HG03432 (cell line): ENCODE data around the gene PHLDB2.

Source experiments
- ATAC-seq: cut with Tn5 transposase; IDR thresholded peaks from one replicate; pipeline ENCODE4 v1.9.1; 2021; ENCODE audit warnings: mild to moderate bottlenecking, moderate library complexity; ENCODE audit not compliant: unreplicated experiment

PHLDB2 gene

DNA sequence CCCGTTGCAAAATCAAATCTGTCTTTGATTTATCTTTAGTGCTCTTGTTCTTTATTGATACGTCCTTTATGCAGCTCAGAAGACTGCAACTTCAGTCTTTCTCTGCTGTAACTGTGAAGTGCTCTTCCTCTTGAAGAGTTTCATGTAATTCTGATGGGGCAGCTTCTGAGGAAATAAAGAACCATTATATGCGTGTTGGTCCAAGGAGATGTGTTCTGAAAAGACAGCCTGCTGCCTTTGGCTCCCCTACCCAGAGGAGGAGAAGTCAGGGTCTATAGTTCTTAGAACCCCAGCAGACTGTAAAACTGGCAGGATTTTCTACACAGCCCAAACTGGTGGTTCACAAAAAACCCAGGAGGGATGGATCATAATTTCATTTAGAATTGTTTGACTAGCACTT is 97.4 kb downstream of the PHLDB2 start:
- no peak for ATAC-seq

DNA sequence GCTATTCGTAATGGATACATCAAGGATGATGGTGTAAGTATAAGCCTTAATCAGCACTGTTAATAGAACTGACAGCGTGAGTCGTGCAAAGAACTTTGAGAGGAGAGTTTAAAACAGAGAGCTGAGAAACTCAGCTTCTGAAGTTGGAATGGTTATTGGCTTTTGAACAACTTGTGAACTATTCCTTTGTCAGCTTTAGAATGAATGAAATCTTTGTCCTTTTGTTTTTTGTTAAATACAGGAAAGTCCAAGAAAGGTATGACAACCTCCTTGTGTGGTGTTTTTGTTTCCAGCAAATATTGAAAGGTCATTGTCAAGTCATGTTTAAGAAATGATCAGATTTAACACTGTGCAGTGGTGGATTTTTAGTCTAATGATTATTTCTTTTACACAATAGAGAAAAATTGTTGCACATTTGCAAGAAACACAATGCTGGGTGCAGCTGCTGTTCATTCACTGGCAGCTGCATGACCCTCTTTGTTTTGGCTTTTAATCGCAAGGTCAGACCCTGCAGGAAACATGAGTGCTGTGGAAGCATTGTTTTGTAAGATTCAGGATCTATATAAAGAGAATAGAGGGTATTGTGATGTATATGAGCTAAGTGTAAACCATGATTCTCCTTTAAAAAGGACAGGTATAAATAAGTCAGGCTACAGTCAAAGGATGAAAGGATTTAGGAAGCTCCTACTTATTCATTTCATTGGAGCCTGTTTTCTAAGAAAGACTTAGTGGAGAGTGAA is 98.1 kb downstream of the PHLDB2 start:
- ATAC-seq = no peak

DNA sequence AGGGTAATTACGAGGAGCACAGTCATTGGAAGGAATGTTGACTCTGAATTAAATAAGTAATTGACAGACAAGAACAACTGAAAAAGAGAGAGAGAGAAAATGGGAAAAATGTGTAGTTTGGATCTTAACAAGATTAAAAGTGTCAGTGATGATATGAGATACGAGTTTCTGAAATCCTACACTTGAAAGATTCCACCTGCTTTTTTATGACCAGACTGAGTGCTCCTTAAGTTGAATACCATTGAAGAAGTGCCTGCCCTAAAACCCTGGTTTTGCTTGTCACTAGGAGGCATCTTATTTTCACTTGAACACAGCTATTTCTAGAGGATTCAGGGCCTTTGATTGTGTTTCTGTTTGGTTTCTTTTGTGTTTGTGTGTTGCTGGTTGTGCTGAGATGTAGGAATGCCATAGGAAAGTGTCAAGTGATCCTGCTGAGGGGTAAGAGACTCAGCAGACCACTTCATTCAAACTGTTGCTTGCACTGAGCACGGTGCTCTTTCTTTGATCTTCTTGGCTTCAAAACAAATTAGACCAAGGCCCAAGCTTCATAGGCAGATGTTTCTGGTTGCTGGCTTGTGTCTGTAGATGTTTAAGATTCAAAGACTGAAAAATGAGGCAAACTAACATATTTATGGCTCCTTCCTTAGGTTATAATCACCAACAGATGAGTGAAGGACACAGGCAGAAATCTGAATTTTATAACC is 102.5 kb downstream of the PHLDB2 start:
- no peak for ATAC-seq

DNA sequence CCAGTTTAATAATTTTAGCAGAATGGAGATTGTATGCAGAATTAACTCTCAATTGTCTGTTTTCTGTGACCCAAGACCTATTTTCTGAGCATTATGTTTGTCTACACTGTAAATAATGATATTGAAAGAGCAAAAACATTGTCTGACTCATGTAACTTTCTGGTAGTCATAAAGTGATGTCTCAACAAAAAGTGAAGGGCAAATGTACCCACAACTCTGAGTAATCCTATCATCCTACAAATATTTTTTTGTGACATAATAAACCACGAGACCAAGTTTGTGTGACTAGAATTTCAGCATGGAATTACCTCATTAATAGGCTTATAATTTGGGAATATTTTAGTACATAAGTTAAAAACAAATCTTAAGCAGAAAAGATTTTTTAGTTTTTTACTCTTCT is 104.4 kb downstream of the PHLDB2 start:
- no peak for ATAC-seq

DNA sequence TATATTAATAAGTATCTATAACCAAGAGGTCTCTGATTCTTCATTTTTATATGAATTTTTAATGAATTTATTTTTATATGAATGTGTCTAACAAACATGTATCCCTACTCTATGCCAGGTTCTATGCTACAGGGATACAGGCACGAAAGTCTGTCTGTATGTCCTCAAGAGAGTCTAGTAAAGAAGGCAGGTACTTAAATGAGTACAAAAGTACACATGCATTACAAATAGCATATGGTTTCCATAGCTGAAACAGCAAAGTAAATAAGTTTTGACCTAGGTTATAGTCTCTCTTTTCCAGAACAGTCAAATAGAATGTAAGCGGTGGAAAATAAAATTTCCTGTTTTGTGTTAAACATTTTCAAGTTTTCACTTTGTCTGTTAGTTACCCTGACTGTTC is 106.4 kb downstream of the PHLDB2 start:
- ATAC-seq = no peak

DNA sequence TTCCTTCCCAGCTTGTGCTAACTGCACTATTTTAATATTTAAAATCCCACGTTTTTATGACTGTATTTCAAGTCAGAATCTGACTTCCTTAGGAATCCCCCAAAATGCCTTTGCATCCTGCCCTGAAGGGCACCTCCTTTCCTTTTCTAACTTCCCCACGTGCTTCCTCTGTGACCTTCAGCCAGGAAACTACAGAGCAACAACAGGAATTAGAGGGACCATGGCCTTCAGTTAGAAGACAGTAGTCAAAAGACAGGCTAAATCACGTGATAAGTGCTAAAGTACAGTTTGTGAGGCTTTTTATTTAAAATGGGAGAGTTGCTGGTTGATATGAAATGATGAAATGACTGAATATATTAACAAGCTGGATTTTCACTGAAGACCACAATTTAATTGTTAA is 108.0 kb downstream of the PHLDB2 start:
- no peak for ATAC-seq

DNA sequence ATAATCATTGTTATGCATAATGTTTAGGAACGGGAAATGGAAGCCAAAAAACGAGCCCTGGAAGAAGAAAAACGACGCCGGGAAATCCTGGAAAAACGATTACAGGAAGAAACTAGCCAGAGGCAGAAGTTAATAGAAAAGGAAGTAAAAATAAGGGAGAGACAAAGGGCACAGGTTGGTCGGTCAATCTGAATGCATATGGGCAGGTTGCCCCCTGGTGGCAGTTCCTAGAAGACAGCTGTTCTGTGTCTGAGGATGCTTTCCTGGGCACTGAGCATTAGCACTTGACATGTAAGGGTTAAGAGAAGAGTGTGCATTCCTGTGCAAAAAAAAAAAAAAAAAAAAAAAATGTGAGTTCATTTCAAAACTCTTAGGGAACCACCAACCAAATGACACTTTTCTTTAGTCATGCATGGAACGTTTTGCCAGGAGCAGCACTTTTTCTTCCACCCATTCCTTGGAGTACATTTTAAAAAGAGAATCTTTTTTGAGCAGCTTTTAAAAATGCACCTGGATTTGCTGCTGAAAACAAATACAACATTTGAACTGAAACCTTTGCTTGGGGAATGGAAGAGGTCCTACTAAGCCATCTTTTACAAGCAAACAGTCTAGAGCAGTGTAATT is 108.7 kb downstream of the PHLDB2 start:
- ATAC-seq = peak; percentile 96

DNA sequence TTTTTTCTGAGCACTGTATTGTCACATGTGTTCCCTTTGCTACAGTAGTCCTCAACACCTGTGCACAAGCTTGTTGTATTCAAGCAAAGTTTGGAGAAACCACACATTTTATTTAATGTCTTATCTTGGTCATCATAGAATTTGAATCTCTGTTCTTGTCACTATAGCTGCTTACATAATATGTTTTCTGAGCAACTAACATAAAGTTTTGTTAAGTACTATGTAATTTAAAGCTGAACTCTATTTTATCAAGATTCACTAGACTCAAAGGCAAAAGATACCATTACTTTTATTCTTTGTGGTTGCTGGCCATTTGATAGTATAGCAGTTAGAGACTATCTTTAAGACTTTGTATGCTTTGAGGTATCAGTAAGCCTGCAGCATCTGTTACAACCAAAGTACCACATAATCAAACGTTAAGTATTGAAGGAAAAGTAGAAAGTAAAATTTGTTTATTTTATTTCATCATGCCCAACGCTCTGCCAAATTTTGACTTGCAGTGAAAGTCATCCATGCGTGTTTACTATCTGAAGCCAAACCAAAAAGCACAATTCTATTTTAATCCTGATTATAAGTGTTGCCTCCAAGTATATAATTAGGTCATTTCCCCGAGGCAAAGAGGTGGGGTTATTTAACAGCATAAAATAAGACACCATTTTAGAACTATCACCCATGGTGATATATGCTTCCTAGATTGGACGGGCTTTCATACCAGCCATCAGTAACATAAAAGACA is 109.4 kb downstream of the PHLDB2 start:
- no peak for ATAC-seq

DNA sequence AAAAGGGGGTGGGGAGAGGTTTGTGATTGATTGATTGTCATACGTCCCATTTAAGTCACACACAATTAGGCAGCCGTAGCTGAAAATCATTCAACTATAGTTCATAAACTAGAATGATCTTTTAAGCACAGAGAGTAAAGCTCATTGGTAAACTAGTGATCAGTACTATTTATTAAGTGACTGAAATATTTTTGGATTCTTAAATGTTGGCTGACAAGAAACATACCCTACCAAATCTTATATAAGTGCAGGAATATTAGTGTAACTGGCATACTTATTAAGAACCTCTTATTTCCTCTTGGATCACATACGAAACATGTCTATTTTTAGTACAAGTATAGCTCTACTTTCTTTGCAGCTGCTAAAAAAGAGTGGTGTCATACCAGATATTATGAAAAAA is 111.3 kb downstream of the PHLDB2 start:
- ATAC-seq = no peak

DNA sequence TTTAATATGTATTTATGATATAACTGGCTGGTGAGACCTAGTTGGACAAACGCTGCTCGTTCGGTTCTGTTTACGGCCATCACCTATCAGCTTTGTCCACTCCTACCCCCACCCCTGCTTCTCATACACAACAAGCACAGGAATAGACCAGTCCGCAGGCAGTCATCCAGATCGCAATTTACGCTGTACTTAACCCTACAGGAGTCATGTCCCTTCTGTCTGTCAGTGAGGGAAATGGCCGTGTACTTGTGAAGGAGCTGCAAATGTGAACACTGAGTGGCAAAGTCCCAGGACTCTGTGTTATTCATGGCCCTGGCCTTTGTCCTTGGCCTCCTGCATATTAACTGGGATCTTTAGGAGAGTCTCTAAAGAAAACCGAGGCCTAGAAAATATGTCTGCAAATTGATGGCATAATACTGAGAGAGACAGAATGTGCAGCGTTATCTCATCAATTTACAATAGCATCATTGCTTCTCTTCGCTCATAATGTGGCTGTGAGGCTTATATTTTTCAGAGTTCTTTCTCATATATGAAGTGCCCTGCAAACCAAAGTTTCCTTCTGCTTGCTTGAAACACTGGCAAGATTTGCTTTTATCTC is 112.6 kb downstream of the PHLDB2 start:
- ATAC-seq = no peak

DNA sequence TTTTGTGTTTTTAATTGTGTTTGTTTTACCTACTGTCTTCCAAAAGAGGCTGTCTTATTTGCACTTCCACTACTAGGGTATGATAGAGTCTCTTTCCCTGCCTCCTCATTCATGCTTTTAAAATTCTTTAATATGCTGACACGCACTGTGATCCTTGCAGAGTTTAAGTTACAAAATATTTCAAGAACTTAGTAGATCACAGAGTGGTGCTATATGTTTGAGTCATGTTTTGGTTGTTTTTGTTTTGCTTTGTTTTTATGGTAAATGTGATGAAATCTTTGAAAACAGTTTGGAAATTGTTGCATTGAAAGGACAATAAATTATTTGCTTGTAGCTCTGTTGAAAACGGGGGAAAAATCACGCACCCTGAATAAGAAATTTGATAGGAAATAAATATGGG is 113.8 kb downstream of the PHLDB2 start:
- no peak for ATAC-seq

DNA sequence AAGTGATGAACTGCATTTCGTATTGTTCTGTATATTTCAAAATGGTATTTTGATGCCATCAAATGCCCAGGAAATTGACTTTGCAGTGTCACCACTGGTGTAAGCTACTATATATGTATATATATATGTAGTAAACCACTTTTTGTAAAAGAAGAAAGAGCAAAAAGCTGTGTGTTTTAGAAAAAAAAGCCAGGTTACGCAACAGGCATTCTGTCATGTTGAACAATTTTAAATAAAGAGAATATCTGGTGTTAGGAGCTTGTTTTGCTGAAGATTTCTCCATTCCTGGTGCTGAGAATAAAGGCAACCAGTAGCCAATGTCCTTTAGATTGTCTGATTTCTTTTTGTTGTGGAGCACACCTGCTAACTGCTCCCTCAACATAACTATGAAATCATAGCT is 116.1 kb downstream of the PHLDB2 start:
- ATAC-seq = no peak

DNA sequence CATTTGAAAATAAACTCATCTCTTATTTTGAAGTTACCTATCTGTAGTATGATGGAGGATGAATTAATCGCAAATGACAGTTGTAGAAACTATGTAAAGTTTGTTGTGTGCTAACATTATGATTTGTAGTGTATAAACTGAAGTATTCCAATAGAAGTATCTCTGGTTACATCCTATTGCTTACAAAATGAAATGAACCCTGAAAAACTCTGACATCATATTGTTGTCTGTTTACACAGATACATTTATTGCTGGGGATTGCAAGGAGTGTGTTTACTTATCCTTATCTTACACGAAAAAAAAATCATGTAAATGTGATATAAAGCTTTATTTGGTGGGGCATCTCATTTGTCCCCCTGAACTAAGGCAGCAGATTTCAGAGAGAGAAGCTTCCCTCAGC is 117.2 kb downstream of the PHLDB2 start:
- ATAC-seq = no peak

DNA sequence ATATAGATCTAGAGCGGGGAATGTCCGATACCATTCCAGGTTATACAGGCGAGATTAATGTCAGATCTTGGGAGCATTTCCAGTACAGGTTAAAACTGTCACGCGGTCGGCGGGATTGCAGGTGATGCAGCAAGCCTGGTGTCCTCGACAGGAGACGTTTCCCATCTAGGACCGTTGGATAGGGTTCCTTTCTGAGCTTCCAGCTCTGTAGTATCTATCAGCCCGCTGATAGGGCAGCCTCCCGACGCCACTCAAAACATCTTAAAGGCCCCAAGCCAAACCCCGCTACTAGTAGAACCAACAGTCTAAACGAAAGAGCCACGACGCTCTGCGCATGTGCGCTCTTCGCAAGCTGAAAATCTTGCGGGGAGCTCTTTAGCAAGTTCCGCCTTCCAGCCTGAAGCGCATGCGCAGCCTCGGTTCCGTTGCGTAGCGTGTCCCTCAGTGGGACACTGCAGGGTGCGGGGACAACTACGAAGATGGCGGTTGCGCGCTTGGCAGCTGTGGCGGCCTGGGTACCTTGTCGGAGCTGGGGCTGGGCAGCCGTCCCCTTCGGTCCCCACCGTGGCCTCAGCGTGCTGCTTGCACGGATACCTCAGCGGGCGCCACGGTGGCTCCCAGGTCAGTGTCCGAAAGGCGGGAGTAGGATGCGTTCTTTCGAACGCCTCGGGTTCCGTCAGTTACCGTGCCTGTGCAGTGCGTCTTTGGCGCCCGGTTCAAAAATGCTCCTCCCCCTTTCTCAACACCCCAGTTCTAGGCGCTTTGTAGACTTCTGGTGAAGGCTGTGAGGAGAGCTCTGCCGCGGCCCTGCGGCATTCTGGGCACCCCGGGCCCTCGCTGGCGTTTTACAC is 119.7 kb downstream of the PHLDB2 start, which contains the start of gene ABHD10:
Gene ABHD10 (plus strand): TSS at position 444 of the 851 bp plus-strand sequence. CDS start 36 bp downstream, at position 480.
- ATAC-seq = peak; percentile 97

DNA sequence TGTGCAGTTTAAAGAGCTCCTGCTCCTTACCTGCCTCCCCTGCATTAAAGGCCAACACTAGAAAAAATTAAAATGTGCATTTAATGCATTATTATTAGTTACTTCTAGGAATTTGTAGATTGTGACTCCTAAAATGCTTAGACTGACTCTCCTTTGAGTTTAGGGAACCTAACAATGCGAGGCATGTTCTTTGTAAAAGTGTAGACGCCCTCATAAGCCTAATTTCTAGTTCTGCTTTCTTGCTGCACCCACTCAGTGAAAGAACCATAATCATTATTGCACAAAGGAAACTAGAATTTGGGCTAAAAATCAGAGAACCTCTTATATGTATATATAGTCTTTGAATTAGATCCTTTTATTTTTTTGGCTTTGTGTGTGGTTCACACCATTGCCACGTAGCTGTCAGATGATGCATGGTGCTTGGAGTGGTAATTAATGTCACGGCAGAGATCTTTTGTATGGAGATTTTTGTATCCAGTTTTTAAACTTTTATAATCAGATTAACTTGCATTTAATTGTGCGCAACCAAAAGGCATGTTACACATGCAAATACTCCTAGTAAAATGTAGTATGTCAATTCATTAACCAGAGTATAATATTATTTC is 120.5 kb downstream of the PHLDB2 start:
- peak; percentile 38 for ATAC-seq

DNA sequence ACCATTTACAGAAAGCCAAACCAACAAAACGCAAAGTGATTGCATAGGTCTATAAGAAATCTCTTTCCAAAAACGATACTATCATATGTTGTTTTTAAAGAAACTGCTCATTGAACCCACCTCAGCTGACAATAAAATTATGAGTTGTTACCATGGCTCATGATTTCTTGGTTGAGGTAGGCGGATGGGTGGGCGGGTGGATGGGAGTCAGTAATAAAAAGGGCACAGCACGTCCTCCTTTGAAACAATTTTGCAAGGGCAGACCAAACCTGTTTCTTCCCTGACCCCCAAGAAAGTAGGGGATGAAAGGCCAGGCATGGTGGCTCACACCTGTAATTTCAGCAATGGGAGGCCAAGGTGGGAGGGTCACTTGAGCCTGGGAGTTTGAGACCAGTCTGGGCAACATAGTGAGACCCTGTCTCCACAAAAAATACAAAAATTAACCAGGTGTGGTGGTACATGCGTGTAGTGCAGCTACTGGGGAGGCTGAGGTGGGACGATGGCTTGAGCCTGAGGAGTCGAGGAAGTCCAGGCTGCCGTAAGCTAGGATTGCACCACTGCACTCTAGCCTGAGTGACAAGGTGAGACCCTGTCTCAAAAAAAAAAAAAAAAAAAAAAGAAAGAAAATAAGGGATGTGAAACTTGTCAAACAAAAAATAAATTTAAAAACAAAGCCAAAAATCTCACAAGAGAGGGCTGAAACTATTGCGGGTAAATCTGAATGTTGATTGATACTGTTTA is 121.8 kb downstream of the PHLDB2 start:
- ATAC-seq = no peak

DNA sequence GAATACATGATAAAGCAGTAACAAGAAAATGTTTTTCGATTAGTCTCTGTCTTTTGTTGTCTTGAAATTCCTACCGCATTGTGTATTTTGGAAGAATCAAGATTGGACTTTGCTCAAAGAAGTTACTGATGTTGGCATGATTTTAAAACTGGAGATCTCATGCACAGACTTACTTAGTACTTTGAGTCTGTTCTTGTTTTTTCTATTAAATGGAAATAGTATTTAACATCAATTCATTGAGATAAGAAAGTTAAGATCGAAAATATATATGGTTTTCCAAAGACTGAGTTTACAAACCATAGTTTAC is 122.3 kb downstream of the PHLDB2 start:
- no peak for ATAC-seq

DNA sequence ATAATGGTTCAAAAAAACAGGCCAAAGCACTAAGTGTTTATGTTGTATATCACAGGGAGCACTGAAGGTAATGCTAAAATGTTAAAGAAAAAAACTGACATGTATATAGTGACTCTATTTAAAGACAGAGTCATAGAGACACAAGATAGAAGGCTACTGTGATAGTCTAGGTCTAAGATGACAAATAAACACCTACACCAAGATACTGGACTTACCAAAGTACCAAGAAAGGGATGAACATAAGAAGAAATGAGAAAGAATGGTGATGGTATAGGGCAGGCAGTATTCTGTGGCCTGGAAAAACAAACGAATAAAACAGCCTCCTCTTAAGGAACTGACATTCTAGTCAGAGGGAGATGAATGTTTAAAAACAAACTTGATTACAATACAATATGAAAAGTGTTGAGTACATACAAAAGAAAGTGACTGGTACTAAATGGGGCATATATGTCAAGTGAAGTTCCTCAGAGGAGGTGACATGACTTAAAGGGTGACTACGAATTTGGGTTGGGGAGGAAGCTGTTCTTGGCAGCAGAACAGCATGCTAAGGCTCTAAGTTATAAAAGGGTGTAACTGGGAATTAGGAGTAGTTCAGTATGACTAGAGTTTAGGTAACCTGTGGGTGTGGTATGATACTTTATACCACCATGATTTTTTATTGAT is 125.7 kb downstream of the PHLDB2 start:
- ATAC-seq = no peak

DNA sequence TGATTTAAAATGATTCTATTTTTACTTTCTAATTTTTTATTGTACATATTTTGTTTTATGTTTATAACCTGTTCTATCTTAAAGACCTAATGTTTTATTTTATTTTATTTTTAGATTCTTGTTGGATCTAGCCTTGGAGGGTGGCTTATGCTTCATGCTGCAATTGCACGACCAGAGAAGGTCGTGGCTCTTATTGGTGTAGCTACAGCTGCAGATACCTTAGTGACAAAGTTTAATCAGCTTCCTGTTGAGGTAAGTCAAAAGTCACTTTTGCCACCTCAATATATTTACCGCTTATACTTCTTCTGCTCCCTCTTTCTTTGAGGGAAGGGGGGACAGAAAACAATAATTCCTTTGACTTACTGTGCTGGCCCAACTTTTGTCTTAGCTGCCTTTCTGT is 127.7 kb downstream of the PHLDB2 start:
- ATAC-seq = no peak
